HEK293T (cell line): Measurements from ENCODE around the gene ZNF8.

ENCODE experiments used
- CTCF ChIA-PET: fragments of 350-600 bp; formaldehyde crosslinking; extraction: SDS; loops from one replicate; lab custom pipeline; 2021; ENCODE audit warnings: antibody characterized with exemption, inconsistent platforms; lab: Yijun Ruan, JAX
- POLR2A ChIA-PET: fragments of 350-600 bp; formaldehyde crosslinking; extraction: SDS; loops from one replicate; lab custom pipeline; 2020; ENCODE audit warnings: antibody characterized with exemption, inconsistent platforms; lab: Yijun Ruan, JAX
- DNase-seq: peaks from one replicate; pipeline ENCODE4 v3.0.0; 2012; ENCODE audit warnings: mixed read lengths; ENCODE audit errors: extremely low spot score
- ARNT ChIP-seq: fragments of 450-650 bp; IDR thresholded peaks from 2 replicates; pipeline ENCODE4 v1.6.1; 2017; ENCODE audit warnings: mild to moderate bottlenecking
- BHLHE40 ChIP-seq: fragments of 450-650 bp; IDR thresholded peaks from 2 replicates; pipeline ENCODE4 v1.6.1; 2016; ENCODE audit warnings: mild to moderate bottlenecking, moderate library complexity, borderline replicate concordance
- CTBP1 ChIP-seq: fragments of 450-650 bp; IDR thresholded peaks from 2 replicates; pipeline ENCODE4 v1.6.1; 2016; ENCODE audit warnings: borderline replicate concordance
- ELF4 ChIP-seq: fragments of 450-650 bp; IDR thresholded peaks from 2 replicates; pipeline ENCODE4 v1.6.1; 2017; ENCODE audit warnings: antibody characterized with exemption
- FOXA1 ChIP-seq: fragments of 450-650 bp; IDR thresholded peaks from 2 replicates; pipeline ENCODE4 v1.6.1; 2016; ENCODE audit warnings: mild to moderate bottlenecking
- FOXK2 ChIP-seq: fragments of 450-650 bp; IDR thresholded peaks from 2 replicates; pipeline ENCODE4 v1.6.1; 2016; ENCODE audit warnings: mild to moderate bottlenecking
- FOXM1 ChIP-seq: fragments of 450-650 bp; IDR thresholded peaks from 2 replicates; pipeline ENCODE4 v1.6.1; 2017; ENCODE audit warnings: mild to moderate bottlenecking, borderline replicate concordance
- HDGF ChIP-seq: fragments of 450-650 bp; IDR thresholded peaks from 2 replicates; pipeline ENCODE4 v1.6.1; 2017; ENCODE audit warnings: antibody characterized with exemption, borderline replicate concordance
- L3MBTL2 ChIP-seq: fragments of 450-650 bp; conservative IDR thresholded peaks from 2 replicates; pipeline ENCODE4 v1.6.1; 2016; ENCODE audit warnings: mild to moderate bottlenecking
- LEF1 ChIP-seq: fragments of 450-650 bp; IDR thresholded peaks from 2 replicates; pipeline ENCODE4 v1.6.1; 2017; ENCODE audit warnings: mild to moderate bottlenecking, borderline replicate concordance
- NFRKB ChIP-seq: fragments of 450-650 bp; IDR thresholded peaks from 2 replicates; pipeline ENCODE4 v1.6.1; 2016; ENCODE audit warnings: mild to moderate bottlenecking, moderate library complexity
- PKNOX1 ChIP-seq: fragments of 450-650 bp; IDR thresholded peaks from 2 replicates; pipeline ENCODE4 v1.6.1; 2016
- SP1 ChIP-seq: fragments of 450-650 bp; IDR thresholded peaks from 2 replicates; pipeline ENCODE4 v1.6.1; 2017
- SUZ12 ChIP-seq: fragments of 450-650 bp; IDR thresholded peaks from 2 replicates; pipeline ENCODE4 v1.6.1; 2016; ENCODE audit warnings: mild to moderate bottlenecking
- TARDBP ChIP-seq: fragments of 450-650 bp; IDR thresholded peaks from 2 replicates; pipeline ENCODE4 v1.6.1; 2016
- ZNF384 ChIP-seq: fragments of 450-650 bp; IDR thresholded peaks from 2 replicates; pipeline ENCODE4 v1.6.1; 2016

The ZNF8 gene

GRCh38 chr19:58261600-58261967 lies 17.2 kb upstream of the ZNF8 start:
- CTCF ChIA-PET, result no interaction called here
- TF ChIP-seq FOXK2 (no peak), SP1 (no peak), SUZ12 (no peak), NFRKB (no peak), ZNF384 (no peak), ARNT (no peak), FOXA1 (no peak), LEF1 (no peak), ELF4 (no peak), L3MBTL2 (no peak), TARDBP (no peak), PKNOX1 (no peak), BHLHE40 (no peak)
- no peak for DNase-seq
- POLR2A ChIA-PET, result no interaction called here

- no peak for TF ChIP-seq CTBP1
- no peak for TF ChIP-seq L3MBTL2
- TF ChIP-seq PKNOX1, result no peak
- no peak for TF ChIP-seq HDGF
- TF ChIP-seq TARDBP, result no peak
- no peak for TF ChIP-seq ZNF384
- TF ChIP-seq FOXM1, result no peak
- no peak for TF ChIP-seq LEF1
- TF ChIP-seq FOXK2, result no peak
- no peak for TF ChIP-seq ARNT
- POLR2A ChIA-PET, result no interaction called here
- no peak for DNase-seq
Measured at GRCh38 chr19:58261968-58262921, 16.5 kb upstream of the ZNF8 start.

GRCh38 chr19:58262922-58263296 lies 15.8 kb upstream of the ZNF8 start:
- no peak for TF ChIP-seq CTBP1
- no peak for TF ChIP-seq ZNF384
- no peak for TF ChIP-seq SP1
- TF ChIP-seq NFRKB, result no peak
- TF ChIP-seq ELF4, result no peak
- no peak for TF ChIP-seq SUZ12
- no peak for TF ChIP-seq L3MBTL2
- TF ChIP-seq LEF1, result no peak
- TF ChIP-seq FOXK2, result no peak
- TF ChIP-seq PKNOX1, result no peak
- no peak for TF ChIP-seq FOXM1
- TF ChIP-seq FOXA1, result no peak
- no peak for TF ChIP-seq HDGF
- no peak for TF ChIP-seq ARNT
- no peak for TF ChIP-seq TARDBP
- CTCF ChIA-PET, result no interaction called here
- DNase-seq, result no peak
- POLR2A ChIA-PET, result no interaction called here

More at GRCh38 chr19:58261968-58262921, 16.5 kb upstream of the ZNF8 start:
- CTCF ChIA-PET, result no interaction called here

- DNase-seq, result no peak
- no peak for TF ChIP-seq BHLHE40
- TF ChIP-seq FOXK2, result no peak
- no peak for TF ChIP-seq ZNF384
- TF ChIP-seq ARNT, result no peak
- no peak for TF ChIP-seq L3MBTL2
- no peak for TF ChIP-seq ELF4
- no peak for TF ChIP-seq LEF1
- TF ChIP-seq TARDBP, result no peak
- no peak for TF ChIP-seq SP1
- no peak for TF ChIP-seq NFRKB
- no peak for TF ChIP-seq FOXA1
- TF ChIP-seq PKNOX1, result no peak
- no peak for TF ChIP-seq FOXM1
- CTCF ChIA-PET, result no interaction called here
- POLR2A ChIA-PET, result no interaction called here
Measured at GRCh38 chr19:58265100-58265499, 13.7 kb upstream of the ZNF8 start.

- POLR2A ChIA-PET, result interaction anchor here (0.6 kb wide), 1 partner anchor 76 kb away, joined by 3 read pairs; no protein-coding TSS in a partner anchor
- DNase-seq, result no peak
- CTCF ChIA-PET, result no interaction called here
- TF ChIP-seq BHLHE40, result no peak
- TF ChIP-seq LEF1, result no peak
- TF ChIP-seq PKNOX1, result no peak
- no peak for TF ChIP-seq L3MBTL2
- no peak for TF ChIP-seq FOXA1
- no peak for TF ChIP-seq NFRKB
- TF ChIP-seq HDGF, result no peak
- TF ChIP-seq CTBP1, result no peak
- no peak for TF ChIP-seq ZNF384
- no peak for TF ChIP-seq TARDBP
- TF ChIP-seq FOXM1, result no peak
- no peak for TF ChIP-seq SUZ12
- no peak for TF ChIP-seq FOXK2
- no peak for TF ChIP-seq ARNT
- no peak for TF ChIP-seq ELF4
- TF ChIP-seq SP1, result no peak
Measured at GRCh38 chr19:58268344-58268743, 10.4 kb upstream of the ZNF8 start.
